Stomach smooth muscle (tissue), 2 donors: ENCODE measurements around the gene BCL2L13.

Experiments
- H3K27ac ChIP-seq: one replicate; pipeline ENCODE4 v1.7.0; 2013; ENCODE audit warnings: mild to moderate bottlenecking, low read length, inconsistent platforms
- H3K27me3 ChIP-seq, 2 donors: one replicate each; pipeline ENCODE4 v1.7.0; 2013; ENCODE audit warnings: low read length in 2 of 2; ENCODE audit not compliant: insufficient read depth in 2 of 2, control insufficient read depth in 1 of 2
- H3K36me3 ChIP-seq, 2 donors: one replicate each; pipeline ENCODE4 v1.7.0; 2013; ENCODE audit warnings: low read length in 2 of 2; ENCODE audit not compliant: control insufficient read depth in 2 of 2, insufficient read depth in 2 of 2
- H3K4me1 ChIP-seq: one replicate; pipeline ENCODE4 v1.7.0; 2013; ENCODE audit warnings: low read length; ENCODE audit not compliant: control insufficient read depth, insufficient read depth
- H3K4me3 ChIP-seq, 2 donors: one replicate each; pipeline ENCODE4 v1.7.0; 2013; ENCODE audit warnings: low read length in 2 of 2
- H3K9ac ChIP-seq, 2 donors: one replicate each; pipeline ENCODE4 v1.7.0; 2013; ENCODE audit warnings: low read length in 2 of 2, mild to moderate bottlenecking in 1 of 2
- H3K9me3 ChIP-seq, 2 donors: one replicate each; pipeline ENCODE4 v1.7.0; 2013; ENCODE audit warnings: low read length in 2 of 2; ENCODE audit not compliant: control insufficient read depth in 2 of 2
- donor health status: healthy.
- donor health status: Pancreatic carcinoma.

Gene BCL2L13

DNA sequence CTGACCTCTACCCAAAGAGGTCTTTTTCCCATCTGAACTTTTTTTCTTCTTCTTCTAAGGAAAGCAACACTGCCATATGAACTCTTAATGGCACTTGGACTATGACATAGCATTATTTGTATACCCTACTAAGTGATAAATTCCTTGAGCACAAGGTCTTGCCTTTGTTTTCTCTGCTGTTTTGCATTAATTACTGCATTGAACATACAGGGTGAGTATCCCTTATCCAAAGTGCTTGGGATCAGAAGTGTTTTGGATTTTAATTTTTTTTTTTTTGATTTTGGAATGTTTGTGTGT is 86.9 kb downstream of the BCL2L13 start:
- Histone ChIP-seq H3K27me3 (no peaks in the 10 kb centered on the region), H3K9me3 (no peaks in the 10 kb centered on the region), H3K4me1 (peaks cover 22% of the 10 kb centered on the region), H3K4me3 (no peak overlapping the region), H3K27ac (peak overlapping the region; percentile 71), H3K9ac (no peak overlapping the region), H3K36me3 (peaks cover 12 to 21% of the 10 kb centered on the region in 2 donors)

DNA sequence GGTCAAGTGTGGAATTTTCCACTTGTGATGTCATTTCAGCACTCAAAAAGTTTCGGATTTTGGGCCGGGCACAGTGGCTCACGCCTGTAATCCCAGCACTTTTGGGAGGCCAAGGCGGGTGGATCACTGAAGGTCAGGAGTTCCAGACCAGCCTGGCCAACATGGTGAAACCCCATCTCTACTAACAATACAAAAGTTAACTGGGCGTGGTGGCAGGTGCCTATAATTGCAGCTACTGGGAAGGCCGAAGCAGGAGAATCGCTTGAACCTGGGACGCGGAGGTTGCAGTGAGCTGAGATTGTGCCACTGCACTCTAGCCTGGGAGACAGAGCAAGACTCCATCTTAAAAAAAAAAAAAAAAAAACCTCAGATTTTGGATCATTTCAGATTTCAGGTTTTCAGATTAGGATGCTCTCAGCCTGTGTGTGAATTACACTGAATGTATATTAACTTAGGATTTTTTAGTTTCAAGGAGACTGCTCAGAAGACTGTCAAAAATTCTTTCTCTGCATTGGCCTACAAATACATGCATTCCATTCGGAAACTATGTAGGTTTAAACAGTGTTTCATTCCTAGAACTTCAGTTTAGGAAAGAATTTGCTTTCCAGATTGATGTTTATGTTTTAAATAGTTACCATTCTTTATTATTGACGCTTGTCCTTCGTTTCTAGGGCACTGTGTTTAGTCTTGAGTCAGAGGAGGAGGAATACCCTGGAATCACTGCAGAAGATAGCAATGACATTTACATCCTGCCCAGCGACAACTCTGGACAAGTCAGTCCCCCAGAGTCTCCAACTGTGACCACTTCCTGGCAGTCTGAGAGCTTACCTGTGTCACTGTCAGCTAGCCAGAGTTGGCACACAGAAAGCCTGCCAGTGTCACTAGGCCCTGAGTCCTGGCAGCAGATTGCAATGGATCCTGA is 87.7 kb downstream of the BCL2L13 start:
- H3K27ac ChIP-seq = peak overlapping the region; percentile 62
- H3K4me1 ChIP-seq = peaks cover 22% of the 10 kb centered on the region
- H3K9me3 ChIP-seq = no peaks in the 10 kb centered on the region

DNA sequence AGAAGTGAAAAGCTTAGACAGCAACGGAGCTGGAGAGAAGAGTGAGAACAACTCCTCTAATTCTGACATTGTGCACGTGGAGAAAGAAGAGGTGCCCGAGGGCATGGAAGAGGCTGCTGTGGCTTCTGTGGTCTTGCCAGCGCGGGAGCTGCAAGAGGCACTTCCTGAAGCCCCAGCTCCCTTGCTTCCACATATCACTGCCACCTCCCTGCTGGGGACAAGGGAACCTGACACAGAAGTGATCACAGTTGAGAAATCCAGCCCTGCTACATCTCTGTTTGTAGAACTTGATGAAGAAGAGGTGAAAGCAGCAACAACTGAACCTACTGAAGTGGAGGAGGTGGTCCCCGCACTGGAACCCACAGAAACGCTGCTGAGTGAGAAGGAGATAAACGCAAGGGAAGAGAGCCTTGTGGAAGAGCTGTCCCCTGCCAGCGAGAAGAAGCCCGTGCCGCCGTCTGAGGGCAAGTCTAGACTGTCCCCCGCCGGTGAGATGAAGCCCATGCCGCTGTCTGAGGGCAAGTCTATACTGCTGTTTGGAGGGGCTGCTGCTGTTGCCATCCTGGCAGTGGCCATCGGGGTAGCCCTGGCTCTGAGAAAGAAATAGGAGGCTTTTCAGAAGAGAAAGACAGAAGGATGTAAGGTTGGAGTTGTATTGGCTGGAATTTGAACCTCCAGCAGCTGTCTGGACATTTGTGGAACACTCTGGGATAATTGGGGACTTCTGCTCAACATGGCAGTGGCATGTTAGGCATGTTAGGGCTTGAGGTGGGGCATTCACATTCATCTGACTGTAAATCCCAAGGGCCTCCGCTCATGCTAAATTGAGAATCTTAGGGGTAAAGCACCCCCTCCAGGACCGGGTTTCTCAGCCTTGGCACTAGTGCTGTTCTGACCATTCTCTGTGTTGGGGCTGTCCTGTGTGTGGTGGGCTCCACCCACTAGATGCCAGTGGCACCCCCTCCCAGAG is 88.7 kb downstream of the BCL2L13 start:
- peaks cover 23 to 30% of the 10 kb centered on the region in 2 donors for H3K36me3 ChIP-seq

More for the DNA sequence above, 87.7 kb downstream of the BCL2L13 start:
- Histone ChIP-seq H3K9ac (peak overlapping the region in 1 of 2 donors; percentile 17), H3K4me3 (peak overlapping the region in 1 of 2 donors; percentile 15), H3K27me3 (no peaks in the 10 kb centered on the region), H3K36me3 (peaks cover 15 to 24% of the 10 kb centered on the region in 2 donors)

DNA sequence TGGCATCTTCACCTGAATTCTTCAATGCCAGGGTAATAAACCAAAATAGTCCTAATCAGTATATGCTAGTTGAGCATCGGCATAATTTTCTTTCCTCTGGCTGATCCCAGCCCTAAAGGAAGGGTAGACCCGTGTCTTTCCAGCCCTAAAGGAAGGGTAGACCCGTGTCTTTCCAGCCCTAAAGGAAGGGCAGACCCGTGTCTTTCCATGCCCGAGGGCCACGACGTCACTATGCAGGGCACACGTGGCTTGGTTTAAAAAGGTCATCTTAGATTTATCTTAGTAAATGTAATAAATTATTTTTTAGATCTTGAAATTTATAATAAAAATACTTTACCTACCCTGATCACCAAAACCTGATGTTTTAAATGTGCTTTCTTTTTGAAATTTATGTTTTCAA is 90.2 kb downstream of the BCL2L13 start:
- H3K27me3 ChIP-seq = no peaks in the 10 kb centered on the region
- H3K9ac ChIP-seq = no peak overlapping the region
- H3K4me3 ChIP-seq = no peak overlapping the region
- H3K9me3 ChIP-seq = no peaks in the 10 kb centered on the region
- peaks cover 31 to 39% of the 10 kb centered on the region in 2 donors for H3K36me3 ChIP-seq
- H3K27ac ChIP-seq = no peak overlapping the region
- H3K4me1 ChIP-seq = peaks cover 22% of the 10 kb centered on the region

More for the DNA sequence above, 88.7 kb downstream of the BCL2L13 start:
- Histone ChIP-seq H3K27ac (peak overlapping the region; percentile 62), H3K9ac (peak overlapping the region in 1 of 2 donors; percentile 17), H3K4me1 (peaks cover 22% of the 10 kb centered on the region), H3K9me3 (no peaks in the 10 kb centered on the region), H3K27me3 (no peaks in the 10 kb centered on the region), H3K4me3 (peak overlapping the region in 1 of 2 donors; percentile 8)

DNA sequence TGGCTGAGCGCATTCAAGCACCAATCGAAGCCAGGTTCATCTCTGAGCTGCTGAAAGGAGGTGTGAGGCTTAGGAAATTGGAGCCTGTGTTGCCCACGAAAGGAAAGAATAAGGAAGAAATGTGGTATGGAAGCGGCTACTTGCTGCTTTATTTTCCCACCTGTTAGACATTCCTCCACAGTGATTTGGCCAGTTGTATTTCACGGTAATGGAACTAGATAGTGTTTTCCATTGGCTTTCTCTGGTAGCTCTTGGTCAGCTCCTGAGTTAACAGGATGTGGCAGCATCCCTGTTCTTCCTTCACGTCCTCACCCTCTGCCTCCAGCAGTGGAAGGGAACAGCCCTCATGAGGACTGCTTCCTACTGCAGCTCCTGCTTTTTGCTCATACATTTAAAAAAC is 91.0 kb downstream of the BCL2L13 start:
- Histone ChIP-seq H3K4me3 (no peak overlapping the region), H3K9ac (no peak overlapping the region), H3K27ac (no peak overlapping the region), H3K4me1 (peaks cover 22% of the 10 kb centered on the region), H3K27me3 (no peaks in the 10 kb centered on the region), H3K9me3 (no peaks in the 10 kb centered on the region), H3K36me3 (peaks cover 33 to 45% of the 10 kb centered on the region in 2 donors)

DNA sequence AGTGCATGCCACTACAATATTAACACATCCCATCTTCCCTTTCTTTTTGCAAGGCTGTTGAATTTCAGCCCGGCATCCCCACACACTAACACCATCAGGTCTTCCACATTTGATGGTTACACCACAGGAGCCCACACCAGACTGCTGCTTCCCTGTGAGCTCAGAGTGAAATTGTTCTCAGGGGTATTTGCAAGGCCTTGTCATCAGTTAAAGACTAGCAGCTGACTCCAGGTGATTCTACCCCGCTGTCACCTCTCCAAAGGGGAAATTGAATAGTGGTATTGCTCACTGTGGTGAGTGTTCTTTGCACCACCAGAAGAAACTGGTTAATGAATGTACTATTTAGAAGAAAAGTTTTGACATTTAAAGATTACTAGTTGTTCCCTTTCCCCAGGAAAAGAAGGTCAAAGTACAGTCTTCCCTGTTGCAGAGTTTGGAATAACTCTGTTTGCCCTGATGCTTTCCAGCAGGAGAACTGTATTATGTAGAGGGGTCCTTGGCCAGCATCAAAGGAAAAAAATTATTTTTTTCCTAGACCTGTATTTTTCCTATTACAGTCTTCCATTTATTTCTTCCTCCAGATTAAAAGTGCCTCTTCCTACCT is 93.8 kb downstream of the BCL2L13 start:
- Histone ChIP-seq H3K9ac (no peak overlapping the region), H3K4me1 (peaks cover 1% of the 10 kb centered on the region), H3K4me3 (no peak overlapping the region), H3K36me3 (peaks cover 37 to 46% of the 10 kb centered on the region in 2 donors), H3K27ac (no peak overlapping the region), H3K27me3 (no peaks in the 10 kb centered on the region), H3K9me3 (no peaks in the 10 kb centered on the region)

DNA sequence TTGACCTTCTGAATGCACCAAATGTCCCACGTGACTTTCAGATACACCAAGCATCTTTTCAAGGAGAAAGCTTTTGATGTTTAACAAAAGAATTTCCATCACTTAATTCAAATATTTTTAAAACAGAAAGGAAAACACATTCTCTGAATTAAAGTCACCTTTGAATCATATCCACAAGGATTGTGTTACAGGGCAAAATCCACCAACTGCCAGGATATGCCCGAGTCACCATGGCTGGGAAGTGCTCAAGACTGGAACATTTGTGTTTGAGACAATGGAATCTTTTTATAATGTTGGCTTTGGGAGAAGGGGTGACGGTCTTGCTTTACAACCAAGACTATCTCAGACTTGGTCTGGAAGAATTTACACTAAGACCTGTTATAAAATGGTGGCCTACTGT is 94.9 kb downstream of the BCL2L13 start:
- no peak overlapping the region for H3K9ac ChIP-seq
- no peak overlapping the region for H3K27ac ChIP-seq
- no peaks in the 10 kb centered on the region for H3K9me3 ChIP-seq
- peaks cover 37 to 38% of the 10 kb centered on the region in 2 donors for H3K36me3 ChIP-seq
- H3K4me3 ChIP-seq = no peak overlapping the region
- no peaks in the 10 kb centered on the region for H3K4me1 ChIP-seq
- H3K27me3 ChIP-seq = no peaks in the 10 kb centered on the region

DNA sequence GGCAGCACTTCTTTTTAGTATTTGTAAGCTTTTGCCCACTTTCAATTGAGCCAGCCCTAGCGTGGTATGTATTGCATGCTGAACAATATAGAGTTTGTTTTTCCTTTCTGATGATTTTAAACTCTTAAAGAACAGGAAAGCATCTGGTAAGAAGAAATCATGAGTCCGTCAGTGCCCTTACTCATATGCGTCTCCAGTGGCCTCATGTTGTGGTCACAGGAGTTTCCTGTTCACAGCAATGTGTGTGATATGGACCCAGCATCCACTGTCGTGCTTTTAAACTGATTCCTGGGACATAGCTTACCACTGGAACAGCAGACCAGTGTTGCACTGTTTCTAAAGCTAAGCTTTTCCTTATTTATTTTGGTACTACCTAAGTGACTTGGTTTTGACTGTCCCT is 95.6 kb downstream of the BCL2L13 start:
- no peak overlapping the region for H3K27ac ChIP-seq

DNA sequence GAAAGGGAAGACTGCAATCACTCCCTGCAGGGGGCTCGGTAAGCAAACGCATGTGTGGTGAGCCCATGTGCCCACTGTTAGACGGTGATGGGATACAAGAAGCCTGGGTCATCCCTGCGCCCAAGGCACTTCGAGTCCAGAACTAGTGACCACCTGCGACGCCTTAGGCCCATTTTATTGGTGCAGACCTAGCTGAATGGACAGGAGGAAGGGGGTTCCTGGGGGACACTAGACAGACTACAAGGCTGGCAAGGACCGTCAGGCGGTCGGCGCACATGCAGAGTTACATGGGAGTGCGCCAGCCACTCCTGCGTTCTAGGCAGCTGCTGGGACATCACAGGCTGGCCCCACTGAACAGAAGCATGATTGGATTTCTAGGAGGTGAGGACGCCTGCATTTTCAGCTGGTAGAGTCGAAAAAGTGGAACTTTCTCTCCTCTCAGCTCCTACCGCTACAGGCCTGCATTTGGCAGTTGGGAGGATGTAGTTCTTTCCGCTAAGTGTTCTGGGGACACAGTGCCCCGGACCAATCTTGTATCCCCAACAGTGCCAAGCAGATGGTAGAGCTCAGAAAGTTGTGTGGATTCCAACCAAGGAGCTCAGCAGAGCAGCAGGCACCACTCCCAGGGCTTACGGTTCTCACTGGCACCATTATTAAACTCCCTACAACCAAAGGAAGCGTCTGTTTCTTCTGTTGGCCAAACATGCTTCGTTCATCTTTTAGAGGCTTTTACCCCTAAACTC is 100.0 kb downstream of the BCL2L13 start:
- Histone ChIP-seq H3K36me3 (peaks cover 7 to 13% of the 10 kb centered on the region in 2 donors), H3K4me3 (no peak overlapping the region)

More for the DNA sequence above, 95.6 kb downstream of the BCL2L13 start:
- Histone ChIP-seq H3K27me3 (no peaks in the 10 kb centered on the region), H3K4me1 (no peaks in the 10 kb centered on the region), H3K4me3 (no peak overlapping the region), H3K36me3 (peaks cover 37 to 38% of the 10 kb centered on the region in 2 donors), H3K9ac (no peak overlapping the region), H3K9me3 (no peaks in the 10 kb centered on the region)

More for the DNA sequence above, 100.0 kb downstream of the BCL2L13 start:
- H3K4me1 ChIP-seq = peaks cover 3% of the 10 kb centered on the region
- H3K27me3 ChIP-seq = no peaks in the 10 kb centered on the region
- H3K9me3 ChIP-seq = no peaks in the 10 kb centered on the region
- no peak overlapping the region for H3K9ac ChIP-seq
- H3K27ac ChIP-seq = no peak overlapping the region
